ENCODE data around the gene TNFRSF12A. TPM values are rescaled to one million over a fixed set of nuclear protein-coding genes. Genes with fewer than 3 reads are reported as not detected.

Gene TNFRSF12A
- polyA plus RNA-seq, 2 of the 4 experiments (the other 2 are of a cell fraction): 111 to 314 TPM

DNA sequence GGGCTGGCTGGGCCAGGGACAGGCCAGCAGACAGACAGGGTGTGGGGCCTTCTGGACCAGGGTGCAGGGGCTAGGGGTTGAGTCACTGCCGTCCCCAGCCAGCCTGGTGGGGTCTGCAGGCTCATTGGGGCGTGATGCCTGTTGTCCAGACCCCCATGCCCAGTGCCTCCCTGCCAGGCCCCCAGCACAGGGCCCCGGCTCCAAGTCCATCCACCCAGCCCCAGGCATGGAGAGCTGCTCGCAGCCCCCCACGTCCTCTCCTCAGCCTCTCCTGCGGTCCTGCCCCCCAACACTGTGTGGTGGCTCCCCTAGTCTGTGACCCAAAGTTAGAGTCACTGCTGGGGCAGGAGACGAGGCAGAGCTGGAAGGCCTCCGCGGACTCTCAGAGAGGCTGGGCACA, 32.9 kb upstream of the TNFRSF12A start:
- no peak overlapping the region for H3K4me3 ChIP-seq
- ATAC-seq: no peak
- DNase-seq (ENCODE audit: low read depth in 1 of 2, low spot score in 1 of 2): no peak
- CTCF ChIA-PET: interaction anchor here (0.7 to 2.3 kb wide), 5 partner anchors 14 to 67 kb away, joined by 3 to 10 read pairs (median 3); no protein-coding TSS in a partner anchor
- no peak for TF ChIP-seq TFCP2L1 (CRISPR knock-in tag; IDR thresholded peaks at IDR 0.05)
- TF ChIP-seq FOSL2 (IDR thresholded peaks at IDR 0.05): no peak
- TF ChIP-seq FOSL2 (CRISPR knock-in tag; IDR thresholded peaks at IDR 0.05): no peak
- TF ChIP-seq GATA3 (IDR thresholded peaks at IDR 0.05; ENCODE audit: borderline replicate concordance): no peak
- TF ChIP-seq HDAC2 (IDR thresholded peaks at IDR 0.05): no peak
- TF ChIP-seq TP53 (CRISPR knock-in tag; IDR thresholded peaks at IDR 0.05): no peak
- no peak for TF ChIP-seq ZNF302 (CRISPR knock-in tag; IDR thresholded peaks at IDR 0.05)
- TF ChIP-seq HOXA7 (CRISPR knock-in tag; IDR thresholded peaks at IDR 0.05): no peak
- no peak for TF ChIP-seq ZC3H11A (IDR thresholded peaks at IDR 0.05)
- TF ChIP-seq, protein P1, sequence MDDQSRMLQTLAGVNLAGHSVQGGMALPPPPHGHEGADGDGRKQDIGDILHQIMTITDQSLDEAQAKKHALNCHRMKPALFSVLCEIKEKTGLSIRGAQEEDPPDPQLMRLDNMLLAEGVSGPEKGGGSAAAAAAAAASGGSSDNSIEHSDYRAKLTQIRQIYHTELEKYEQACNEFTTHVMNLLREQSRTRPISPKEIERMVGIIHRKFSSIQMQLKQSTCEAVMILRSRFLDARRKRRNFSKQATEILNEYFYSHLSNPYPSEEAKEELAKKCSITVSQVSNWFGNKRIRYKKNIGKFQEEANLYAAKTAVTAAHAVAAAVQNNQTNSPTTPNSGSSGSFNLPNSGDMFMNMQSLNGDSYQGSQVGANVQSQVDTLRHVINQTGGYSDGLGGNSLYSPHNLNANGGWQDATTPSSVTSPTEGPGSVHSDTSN (IDR thresholded peaks at IDR 0.05): no peak
- no peak for TF ChIP-seq SMC3 (IDR thresholded peaks at IDR 0.05)
- no peak for TF ChIP-seq FOXS1 (CRISPR knock-in tag; IDR thresholded peaks at IDR 0.05)
- no peak for TF ChIP-seq MAFK (IDR thresholded peaks at IDR 0.05; ENCODE audit: partially characterized antibody)
- TF ChIP-seq, protein P2, sequence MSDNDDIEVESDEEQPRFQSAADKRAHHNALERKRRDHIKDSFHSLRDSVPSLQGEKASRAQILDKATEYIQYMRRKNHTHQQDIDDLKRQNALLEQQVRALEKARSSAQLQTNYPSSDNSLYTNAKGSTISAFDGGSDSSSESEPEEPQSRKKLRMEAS (IDR thresholded peaks at IDR 0.05): no peak
- TF ChIP-seq HOXB5 (CRISPR knock-in tag; IDR thresholded peaks at IDR 0.05): no peak
- TF ChIP-seq, protein P3, sequence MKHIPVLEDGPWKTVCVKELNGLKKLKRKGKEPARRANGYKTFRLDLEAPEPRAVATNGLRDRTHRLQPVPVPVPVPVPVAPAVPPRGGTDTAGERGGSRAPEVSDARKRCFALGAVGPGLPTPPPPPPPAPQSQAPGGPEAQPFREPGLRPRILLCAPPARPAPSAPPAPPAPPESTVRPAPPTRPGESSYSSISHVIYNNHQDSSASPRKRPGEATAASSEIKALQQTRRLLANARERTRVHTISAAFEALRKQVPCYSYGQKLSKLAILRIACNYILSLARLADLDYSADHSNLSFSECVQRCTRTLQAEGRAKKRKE (CRISPR knock-in tag; IDR thresholded peaks at IDR 0.05; ENCODE audit: low read depth): no peak
- no peak for TF ChIP-seq MYC (IDR thresholded peaks at IDR 0.05; ENCODE audit: borderline replicate concordance, low read length)
- TF ChIP-seq NPAS2 (CRISPR knock-in tag; IDR thresholded peaks at IDR 0.05; ENCODE audit: borderline replicate concordance): no peak
- TF ChIP-seq RFX5 (IDR thresholded peaks at IDR 0.05): no peak
- no peaks in the 10 kb centered on the region for H3K9me3 ChIP-seq
- POLR2A ChIA-PET: no interaction called here
- FAIRE-seq: no peak
- 83% methylated on average over 5 of the region's 9 CpGs for WGBS (ENCODE audit: missing lambda C conversion rate)
- peaks cover 6% of the 10 kb centered on the region; the same call in 2 of the 3 replicates for H3K4me1 ChIP-seq
- H3K27ac ChIP-seq: no peak overlapping the region
- H3K4me2 ChIP-seq: no peak overlapping the region

DNA sequence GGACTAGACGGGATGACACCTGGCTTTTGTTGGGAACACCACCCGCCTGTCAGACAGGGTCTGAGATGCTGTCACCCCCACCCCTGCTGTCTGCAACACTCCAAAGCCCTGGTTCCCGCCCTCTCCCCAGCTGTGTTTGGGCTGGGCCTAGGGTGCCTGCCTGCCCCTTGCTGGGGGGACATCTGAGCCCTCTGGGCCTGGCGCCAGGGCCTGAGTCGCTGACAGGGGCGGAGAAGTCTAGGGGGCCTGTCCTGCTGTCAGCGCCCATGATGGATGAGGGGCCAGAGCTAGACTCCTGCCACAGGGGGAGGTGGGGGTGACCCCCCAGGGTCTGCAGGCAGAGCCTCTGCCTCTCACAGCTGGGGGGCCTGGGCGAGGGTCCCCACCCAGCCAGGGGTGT, 32.3 kb upstream of the TNFRSF12A start:
- ChIA-PET POLR2A (no interaction called here), CTCF (interaction anchor here (0.7 to 1.6 kb wide), 7 partner anchors 13 to 67 kb away, joined by 3 to 5 read pairs (median 3); no protein-coding TSS in a partner anchor)
- FAIRE-seq (no peak), ATAC-seq (no peak), DNase-seq (ENCODE audit: low read depth in 1 of 2, low spot score in 1 of 2) (no peak)
- no peak overlapping the region for H3K4me2 ChIP-seq
- TF ChIP-seq CEBPB (IDR thresholded peaks at IDR 0.05): no peak
- peak; percentile 33; the same call in 1 of the 2 replicates for TF ChIP-seq HOXB5 (CRISPR knock-in tag; IDR thresholded peaks at IDR 0.05)
- TF ChIP-seq TP53 (CRISPR knock-in tag; IDR thresholded peaks at IDR 0.05): no peak
- WGBS (ENCODE audit: missing lambda C conversion rate): 79% methylated on average over 2 of the region's 8 CpGs
- peaks cover 6% of the 10 kb centered on the region; the same call in 2 of the 3 replicates for H3K4me1 ChIP-seq
- no peak overlapping the region for H3K4me3 ChIP-seq
- H3K27ac ChIP-seq: no peak overlapping the region
- no peaks in the 10 kb centered on the region for H3K9me3 ChIP-seq

DNA sequence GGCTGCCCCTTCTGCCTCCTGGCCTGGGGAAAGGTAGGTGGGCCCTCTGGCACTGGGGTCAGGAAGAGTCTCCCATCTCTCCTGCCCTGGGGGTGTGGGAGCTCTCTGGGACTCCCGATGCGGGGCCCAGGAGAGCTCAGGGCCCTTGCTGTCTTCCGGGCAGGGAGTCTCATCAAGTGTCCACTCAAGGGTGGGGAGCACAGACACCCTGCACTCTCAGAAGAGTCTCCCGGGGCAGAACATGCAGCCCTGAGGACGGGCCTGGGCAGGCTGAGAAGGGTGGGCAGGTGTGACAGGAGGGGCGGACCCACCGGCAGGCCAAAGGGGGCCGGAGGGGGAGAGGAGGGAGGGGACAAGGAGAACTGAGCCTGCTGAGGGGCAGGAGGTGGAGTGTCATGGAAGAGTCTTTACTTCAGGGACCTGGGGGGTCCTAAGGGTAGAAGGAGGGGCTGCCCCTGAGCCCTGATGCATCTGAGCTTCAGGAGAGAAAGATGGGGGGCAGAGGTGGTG, 31.5 kb upstream of the TNFRSF12A start:
- Histone ChIP-seq H3K4me1 (peaks cover 6% of the 10 kb centered on the region; the same call in 2 of the 3 replicates), H3K27ac (no peak overlapping the region), H3K4me2 (no peak overlapping the region), H3K4me3 (no peak overlapping the region), H3K9me3 (no peaks in the 10 kb centered on the region)
- no peak for DNase-seq (ENCODE audit: low read depth in 1 of 2, low spot score in 1 of 2)
- ChIA-PET CTCF (interaction anchor here (1.0 to 1.6 kb wide), 6 partner anchors 15 to 68 kb away, joined by 3 to 5 read pairs (median 4); no protein-coding TSS in a partner anchor), POLR2A (no interaction called here)
- ATAC-seq: no peak
- TF ChIP-seq CBX2 (IDR thresholded peaks at IDR 0.05; ENCODE audit: borderline replicate concordance, low read depth): no peak
- no peak for TF ChIP-seq EHMT2 (IDR thresholded peaks at IDR 0.05; ENCODE audit: low read depth)
- no peak for TF ChIP-seq NPAS2 (CRISPR knock-in tag; IDR thresholded peaks at IDR 0.05; ENCODE audit: borderline replicate concordance)
- no peak for TF ChIP-seq EP300 (IDR thresholded peaks at IDR 0.05)
- no peak for TF ChIP-seq FOSB (CRISPR knock-in tag; IDR thresholded peaks at IDR 0.05)
- TF ChIP-seq, protein P4, sequence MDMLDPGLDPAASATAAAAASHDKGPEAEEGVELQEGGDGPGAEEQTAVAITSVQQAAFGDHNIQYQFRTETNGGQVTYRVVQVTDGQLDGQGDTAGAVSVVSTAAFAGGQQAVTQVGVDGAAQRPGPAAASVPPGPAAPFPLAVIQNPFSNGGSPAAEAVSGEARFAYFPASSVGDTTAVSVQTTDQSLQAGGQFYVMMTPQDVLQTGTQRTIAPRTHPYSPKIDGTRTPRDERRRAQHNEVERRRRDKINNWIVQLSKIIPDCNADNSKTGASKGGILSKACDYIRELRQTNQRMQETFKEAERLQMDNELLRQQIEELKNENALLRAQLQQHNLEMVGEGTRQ (IDR thresholded peaks at IDR 0.05): no peak
- TF ChIP-seq HDAC2 (IDR thresholded peaks at IDR 0.05): no peak
- no peak for TF ChIP-seq SMC3 (IDR thresholded peaks at IDR 0.05)
- WGBS (ENCODE audit: missing lambda C conversion rate): 83% methylated on average over 1 of the region's 8 CpGs
- FAIRE-seq: no peak
